LNCaP clone FGC (cell line): ENCODE measurements around the gene BBOF1.

Source experiments
- DNase-seq: peaks from one replicate; pipeline ENCODE4 v3.0.0-alpha.2; 2011; ENCODE audit warnings: low read depth
- H3K4me3 ChIP-seq: 2 replicates; pipeline ENCODE4 v1.5.1; 2011; ENCODE audit warnings: mild to moderate bottlenecking, low read depth, low read length, control low read depth
- TF ChIP-seq, protein P1 (sequence below): IDR thresholded peaks from 2 replicates; pipeline ENCODE4 v1.5.1; 2012; ENCODE audit warnings: mild to moderate bottlenecking; ENCODE audit not compliant: control insufficient read depth, insufficient read depth; ENCODE audit errors: extremely low read depth

BBOF1 gene

DNA sequence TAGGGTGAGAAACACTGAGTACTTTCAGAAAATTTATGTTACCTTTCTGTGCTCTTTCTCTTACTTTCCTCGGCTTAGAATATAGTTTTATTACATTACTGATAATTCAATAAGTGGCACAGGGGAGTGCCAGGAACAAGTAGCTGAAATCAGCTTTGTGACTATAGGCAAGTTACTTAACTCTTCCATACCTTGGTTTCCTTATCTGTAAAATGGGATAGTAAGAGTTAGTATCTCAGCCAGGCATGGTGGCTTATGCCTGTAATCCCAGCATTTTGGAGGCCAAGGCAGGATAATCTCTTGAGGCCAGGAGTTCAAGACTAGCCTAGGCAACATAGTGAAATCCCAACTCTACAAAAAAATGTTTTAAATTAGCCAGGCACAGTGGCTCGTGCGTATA, 15.4 kb downstream of the BBOF1 start:
- no peak overlapping the region for H3K4me3 ChIP-seq
- TF ChIP-seq, protein P1, sequence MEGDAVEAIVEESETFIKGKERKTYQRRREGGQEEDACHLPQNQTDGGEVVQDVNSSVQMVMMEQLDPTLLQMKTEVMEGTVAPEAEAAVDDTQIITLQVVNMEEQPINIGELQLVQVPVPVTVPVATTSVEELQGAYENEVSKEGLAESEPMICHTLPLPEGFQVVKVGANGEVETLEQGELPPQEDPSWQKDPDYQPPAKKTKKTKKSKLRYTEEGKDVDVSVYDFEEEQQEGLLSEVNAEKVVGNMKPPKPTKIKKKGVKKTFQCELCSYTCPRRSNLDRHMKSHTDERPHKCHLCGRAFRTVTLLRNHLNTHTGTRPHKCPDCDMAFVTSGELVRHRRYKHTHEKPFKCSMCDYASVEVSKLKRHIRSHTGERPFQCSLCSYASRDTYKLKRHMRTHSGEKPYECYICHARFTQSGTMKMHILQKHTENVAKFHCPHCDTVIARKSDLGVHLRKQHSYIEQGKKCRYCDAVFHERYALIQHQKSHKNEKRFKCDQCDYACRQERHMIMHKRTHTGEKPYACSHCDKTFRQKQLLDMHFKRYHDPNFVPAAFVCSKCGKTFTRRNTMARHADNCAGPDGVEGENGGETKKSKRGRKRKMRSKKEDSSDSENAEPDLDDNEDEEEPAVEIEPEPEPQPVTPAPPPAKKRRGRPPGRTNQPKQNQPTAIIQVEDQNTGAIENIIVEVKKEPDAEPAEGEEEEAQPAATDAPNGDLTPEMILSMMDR = no peak
- no peak for DNase-seq

DNA sequence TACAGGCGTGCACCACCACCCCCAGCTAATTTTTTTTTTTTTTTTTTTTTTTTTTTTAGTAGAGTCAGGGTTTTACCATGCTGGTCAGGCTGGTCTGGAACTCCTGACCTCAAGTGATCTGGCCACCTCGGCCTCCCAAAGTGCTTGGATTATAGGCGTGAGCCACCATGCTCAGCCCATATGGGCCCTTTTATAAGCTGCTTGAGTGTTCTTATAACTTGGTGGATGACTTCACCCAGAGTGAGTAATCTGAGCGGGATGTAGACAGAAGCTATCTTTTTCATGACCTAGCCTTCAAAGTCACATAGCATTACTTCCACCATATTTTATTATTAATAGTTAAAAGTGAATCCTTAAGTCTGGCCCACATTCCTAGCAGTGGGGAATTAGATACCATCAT, 16.4 kb downstream of the BBOF1 start:
- TF ChIP-seq, protein P1 = no peak
- DNase-seq = no peak
- no peak overlapping the region for H3K4me3 ChIP-seq

DNA sequence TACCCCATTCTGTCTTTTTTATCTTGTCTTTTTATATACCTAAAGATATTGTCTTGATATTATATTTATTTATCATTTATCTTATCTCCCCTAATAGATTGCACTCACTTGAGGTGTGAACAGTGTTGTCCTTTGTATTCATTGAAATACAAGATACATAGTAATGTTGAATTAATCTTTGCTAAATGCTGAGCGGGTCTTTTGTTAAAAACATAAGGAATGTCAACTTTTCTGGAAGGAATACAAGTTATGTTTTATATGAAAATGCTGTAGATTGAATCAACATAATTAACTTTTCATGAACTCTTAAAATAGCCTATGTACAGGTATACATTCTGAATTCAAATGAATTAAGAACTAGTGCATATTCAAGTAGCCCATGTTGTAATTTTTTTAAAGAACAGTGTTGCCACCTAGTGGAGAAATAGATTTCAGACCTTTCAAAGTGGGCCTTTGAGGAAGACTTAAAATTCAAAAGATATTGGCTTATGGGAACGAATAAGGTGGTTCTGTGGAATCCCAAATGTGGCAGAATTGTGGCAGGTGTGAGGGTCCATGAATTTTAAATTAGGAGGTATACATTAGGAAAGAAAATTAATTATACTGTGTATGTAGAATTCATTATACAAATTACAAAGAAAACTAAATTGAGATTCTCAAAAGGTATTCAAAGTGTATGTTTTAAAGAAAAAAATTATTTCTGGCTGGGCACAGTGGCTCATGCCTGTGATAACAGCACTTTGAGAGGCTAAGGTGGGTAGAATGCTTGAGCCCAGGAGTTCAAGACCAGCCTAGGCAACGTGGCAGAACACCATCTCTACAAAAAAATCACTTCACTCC, 19.1 kb downstream of the BBOF1 start:
- TF ChIP-seq, protein P1 = peak; percentile 50
- DNase-seq = no peak
- no peak overlapping the region for H3K4me3 ChIP-seq

DNA sequence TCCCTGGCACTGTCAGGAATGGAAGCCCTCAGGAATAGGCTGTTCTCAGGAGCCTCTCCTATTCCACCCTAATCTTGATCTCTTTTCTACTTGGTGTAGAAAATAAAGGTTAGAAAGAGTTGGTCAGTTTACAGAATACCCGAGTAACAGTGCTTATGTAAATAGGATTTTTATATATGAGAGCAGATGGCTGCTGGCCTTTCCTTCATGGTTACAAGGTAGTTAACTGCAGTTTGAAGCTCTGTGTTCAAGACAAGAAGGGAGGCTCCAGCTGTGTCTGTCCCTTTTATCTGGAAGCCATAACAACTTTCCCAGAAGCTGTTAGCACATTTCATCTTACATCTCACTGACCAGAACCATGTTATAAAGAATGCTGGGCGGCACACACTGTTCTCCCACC, 23.1 kb downstream of the BBOF1 start:
- H3K4me3 ChIP-seq = no peak overlapping the region
- TF ChIP-seq, protein P1 = no peak
- DNase-seq = no peak

DNA sequence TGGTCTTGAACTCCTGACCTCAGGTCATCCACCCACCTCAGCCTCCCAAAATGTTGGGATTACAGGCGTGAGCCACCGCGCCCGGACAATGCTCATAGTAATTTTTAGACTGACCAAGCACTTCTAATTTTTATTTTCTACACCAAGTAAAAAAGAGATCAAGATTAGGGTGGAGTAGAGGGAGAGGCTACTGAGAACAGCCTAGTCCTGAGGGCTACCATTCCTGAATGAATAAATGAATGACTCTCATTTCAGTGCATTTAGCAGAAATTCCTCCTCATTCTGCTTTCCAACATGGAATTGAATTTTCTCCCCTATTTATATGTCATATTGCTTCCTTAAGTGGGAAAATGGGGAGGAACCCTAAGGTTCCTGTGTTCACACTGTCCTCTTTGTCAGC, 26.4 kb downstream of the BBOF1 start:
- TF ChIP-seq, protein P1 = no peak
- DNase-seq = no peak

DNA sequence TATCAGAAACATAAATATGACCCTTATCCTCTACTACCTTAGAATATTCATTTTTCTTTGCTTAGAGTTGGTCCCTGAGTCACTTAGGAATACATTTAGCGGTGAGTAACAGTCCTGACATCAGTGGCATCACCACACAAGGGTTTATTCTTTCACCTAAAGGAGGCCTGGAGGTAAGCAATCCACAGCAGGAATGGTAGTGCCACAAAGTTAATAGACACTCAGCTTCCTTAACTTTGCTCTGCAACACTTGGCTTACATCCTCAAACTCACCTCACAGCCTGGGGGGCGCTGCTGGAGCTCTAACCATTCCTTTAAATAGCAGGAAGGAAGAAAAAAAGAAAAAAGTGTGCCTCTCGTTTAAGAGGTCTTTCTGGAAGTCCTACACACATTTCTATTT, 29.1 kb downstream of the BBOF1 start:
- TF ChIP-seq, protein P1 = no peak
- no peak overlapping the region for H3K4me3 ChIP-seq
- no peak for DNase-seq

More for the DNA sequence above, 26.4 kb downstream of the BBOF1 start:
- H3K4me3 ChIP-seq = no peak overlapping the region

DNA sequence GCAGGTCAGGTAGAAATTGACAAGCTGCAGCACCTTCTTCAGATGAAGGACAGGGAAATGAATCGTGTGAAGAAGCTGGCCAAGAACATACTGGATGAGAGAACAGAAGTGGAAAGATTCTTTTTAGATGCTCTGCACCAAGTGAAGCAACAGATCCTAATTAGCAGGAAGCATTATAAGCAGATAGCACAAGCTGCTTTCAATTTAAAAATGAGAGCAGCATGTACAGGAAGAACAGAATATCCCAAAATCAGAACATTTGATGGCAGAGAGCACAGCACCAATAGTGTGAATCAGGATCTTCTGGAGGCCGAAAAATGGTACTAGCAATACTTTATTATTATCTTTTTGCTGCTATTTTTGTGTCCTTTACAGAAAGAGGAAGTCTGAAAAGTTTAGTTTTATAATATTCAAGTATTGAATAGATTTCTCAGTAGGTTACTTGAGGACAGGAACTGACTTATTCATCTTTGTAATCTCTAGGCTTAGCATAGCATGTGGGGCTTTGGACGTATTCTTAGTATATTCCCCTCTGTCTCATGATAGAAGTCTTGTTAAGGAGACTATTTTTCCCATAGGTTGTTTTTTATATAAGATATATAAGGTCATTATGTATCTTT, 30.8 kb downstream of the BBOF1 start:
- TF ChIP-seq, protein P1 = no peak
- no peak for DNase-seq

More for the DNA sequence above, 30.8 kb downstream of the BBOF1 start:
- no peak overlapping the region for H3K4me3 ChIP-seq
